Choroid plexus epithelial cell (primary cell): ENCODE results near the gene B3GNT3.
A peak's percentile ranks its signal among the peaks of the same experiment; 100 is the strongest.
"Not testable (repeated sequence)": the region's sequence is repeated elsewhere in the genome, so short reads cannot be mapped to it uniquely, and the experiment has no call there.

Source experiments
- DNase-seq: peaks from one replicate; pipeline ENCODE4 v3.0.0-alpha.2; 2010; ENCODE audit warnings: low read depth
- H3K4me3 ChIP-seq: 2 replicates; pipeline ENCODE4 v1.5.1; 2011; ENCODE audit warnings: low read depth, mild to moderate bottlenecking, control low read depth, low read length, moderate library complexity
- TF ChIP-seq, protein P1 (sequence below): conservative IDR thresholded peaks from 2 replicates; pipeline ENCODE4 v1.5.1; 2011; ENCODE audit warnings: low read depth, mild to moderate bottlenecking, control low read depth, inconsistent platforms, low read length, moderate library complexity

B3GNT3 gene

DNA sequence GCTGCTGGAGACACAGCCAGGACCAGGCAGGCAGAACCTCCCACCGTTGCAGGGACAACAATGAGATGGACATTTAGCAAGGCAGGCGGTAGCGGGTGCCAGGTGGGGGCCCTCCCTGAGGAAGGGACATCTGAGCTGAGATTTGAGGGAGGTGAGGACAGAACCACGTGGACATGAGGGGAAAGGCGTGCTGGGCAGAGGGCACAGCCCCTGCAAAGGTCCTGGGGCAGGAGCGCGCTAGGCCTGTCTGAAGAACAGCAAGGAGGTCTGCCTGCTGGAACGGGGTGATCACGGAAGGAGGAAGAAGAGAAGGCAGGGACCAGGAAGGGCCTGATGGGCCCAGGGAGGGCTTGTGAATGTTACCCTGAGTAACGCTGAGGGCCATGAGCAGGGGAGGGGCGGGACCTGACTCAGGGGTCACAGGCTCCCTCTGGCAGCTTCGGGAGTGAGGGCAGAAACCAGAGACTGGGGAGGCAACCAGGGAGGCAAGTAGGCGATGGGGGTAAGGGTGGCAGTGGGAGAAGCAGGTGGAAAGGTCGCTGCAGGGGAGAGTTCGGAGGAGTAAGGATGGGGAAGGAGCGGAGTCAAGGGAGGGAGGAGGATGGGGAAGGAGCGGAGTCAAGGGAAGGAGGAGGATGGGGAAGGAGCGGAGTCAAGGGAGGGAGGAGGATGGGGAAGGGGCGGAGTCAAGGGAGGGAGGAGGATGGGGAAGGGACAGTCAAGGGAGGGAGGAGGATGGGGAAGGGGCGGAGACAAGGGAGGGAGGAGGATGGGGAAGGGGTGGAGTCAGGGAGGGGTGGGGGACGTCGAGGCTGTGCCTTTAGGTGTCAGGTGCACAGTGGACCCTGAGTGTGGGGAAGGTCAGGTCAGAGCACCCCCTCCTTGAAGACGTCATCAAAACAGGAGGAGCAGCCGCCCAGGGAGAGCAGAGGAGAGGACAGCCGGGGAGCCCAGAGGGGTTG is 15.7 kb upstream of the B3GNT3 start:
- peak; percentile 65 for DNase-seq
- TF ChIP-seq, protein P1, sequence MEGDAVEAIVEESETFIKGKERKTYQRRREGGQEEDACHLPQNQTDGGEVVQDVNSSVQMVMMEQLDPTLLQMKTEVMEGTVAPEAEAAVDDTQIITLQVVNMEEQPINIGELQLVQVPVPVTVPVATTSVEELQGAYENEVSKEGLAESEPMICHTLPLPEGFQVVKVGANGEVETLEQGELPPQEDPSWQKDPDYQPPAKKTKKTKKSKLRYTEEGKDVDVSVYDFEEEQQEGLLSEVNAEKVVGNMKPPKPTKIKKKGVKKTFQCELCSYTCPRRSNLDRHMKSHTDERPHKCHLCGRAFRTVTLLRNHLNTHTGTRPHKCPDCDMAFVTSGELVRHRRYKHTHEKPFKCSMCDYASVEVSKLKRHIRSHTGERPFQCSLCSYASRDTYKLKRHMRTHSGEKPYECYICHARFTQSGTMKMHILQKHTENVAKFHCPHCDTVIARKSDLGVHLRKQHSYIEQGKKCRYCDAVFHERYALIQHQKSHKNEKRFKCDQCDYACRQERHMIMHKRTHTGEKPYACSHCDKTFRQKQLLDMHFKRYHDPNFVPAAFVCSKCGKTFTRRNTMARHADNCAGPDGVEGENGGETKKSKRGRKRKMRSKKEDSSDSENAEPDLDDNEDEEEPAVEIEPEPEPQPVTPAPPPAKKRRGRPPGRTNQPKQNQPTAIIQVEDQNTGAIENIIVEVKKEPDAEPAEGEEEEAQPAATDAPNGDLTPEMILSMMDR = no peak
- H3K4me3 ChIP-seq = peak overlapping the region; percentile 39

GRCh38 chr19:17780781-17781180 is 14.2 kb upstream of the B3GNT3 start:
- DNase-seq = no peak
- H3K4me3 ChIP-seq = no peak overlapping the region
- TF ChIP-seq, protein P1 = no peak

- H3K4me3 ChIP-seq, DNase-seq: not testable (repeated sequence)
Observed at GRCh38 chr19:17783721-17784120, 11.2 kb upstream of the B3GNT3 start.

DNA sequence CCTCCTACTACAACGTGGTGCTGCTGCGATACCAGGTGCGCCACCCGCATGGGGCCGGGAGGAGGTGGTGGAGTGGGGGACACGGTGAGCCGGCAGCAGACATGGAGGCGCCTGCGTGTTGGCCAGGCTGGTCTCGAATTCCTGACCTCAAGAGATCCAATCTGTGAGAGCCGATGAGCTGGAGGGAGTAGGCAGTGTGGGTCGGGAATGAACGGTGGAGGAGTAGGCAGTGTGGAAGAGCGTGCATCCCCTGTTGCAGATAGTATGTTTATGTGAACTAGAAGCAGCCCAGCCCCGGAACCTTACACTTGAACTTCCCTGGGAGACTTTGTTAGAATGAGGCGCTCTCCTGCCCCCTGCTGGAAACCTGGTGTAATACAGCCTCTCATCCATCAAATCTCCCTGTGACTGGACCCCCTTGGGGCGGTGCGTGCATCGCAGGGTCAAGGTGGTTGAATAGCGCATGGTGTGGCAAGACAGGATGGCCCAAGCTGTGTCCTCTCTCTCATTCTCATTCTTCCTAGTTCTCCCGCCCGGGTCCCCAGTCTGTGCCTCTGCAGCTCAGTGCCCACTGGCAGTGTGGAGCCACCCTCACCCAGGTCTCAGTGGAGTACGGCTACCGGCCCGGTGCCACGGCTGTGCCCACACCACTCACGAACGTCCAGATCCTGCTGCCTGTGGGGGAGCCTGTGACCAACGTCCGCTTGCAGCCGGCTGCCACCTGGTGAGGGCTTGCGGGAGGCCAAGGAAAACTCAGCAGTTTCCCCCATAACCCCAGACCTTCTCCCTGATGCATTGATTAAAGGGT is 10.5 kb upstream of the B3GNT3 start:
- TF ChIP-seq, protein P1 = peak; percentile 89
- DNase-seq = peak; percentile 77
- H3K4me3 ChIP-seq = peak overlapping the region; percentile 24

GRCh38 chr19:17787274-17787913 is 7.5 kb upstream of the B3GNT3 start:
- TF ChIP-seq, protein P1 = no peak
- no peak for DNase-seq
- no peak overlapping the region for H3K4me3 ChIP-seq

DNA sequence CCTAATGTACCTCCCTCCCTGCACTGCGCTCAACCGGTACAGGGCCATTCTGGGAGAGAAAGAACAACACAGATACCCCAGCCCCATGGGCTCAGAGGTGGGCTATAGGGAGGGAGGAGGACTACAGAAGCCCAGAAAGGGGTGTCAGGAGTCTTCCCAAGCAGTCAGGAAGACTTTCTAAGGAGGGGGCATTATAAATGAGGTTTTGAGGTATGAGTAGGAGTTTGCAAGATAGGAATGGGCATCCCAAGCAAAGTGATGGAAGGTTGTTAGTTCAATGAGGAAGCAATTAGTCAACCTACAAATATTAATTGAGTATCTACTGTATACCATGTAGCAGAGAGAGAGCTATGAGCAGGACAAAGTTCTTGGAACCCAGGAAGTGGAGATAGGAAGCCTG is 6.3 kb upstream of the B3GNT3 start:
- H3K4me3 ChIP-seq = no peak overlapping the region
- no peak for DNase-seq
- TF ChIP-seq, protein P1 = no peak
